ENCODE data around the gene ANAPC15. TPM values are rescaled to one million over a fixed set of nuclear protein-coding genes. Genes with fewer than 3 reads are reported as not detected.

Gene ANAPC15
- total RNA-seq, 1 experiment from 2014 or later: 75.4 TPM

DNA sequence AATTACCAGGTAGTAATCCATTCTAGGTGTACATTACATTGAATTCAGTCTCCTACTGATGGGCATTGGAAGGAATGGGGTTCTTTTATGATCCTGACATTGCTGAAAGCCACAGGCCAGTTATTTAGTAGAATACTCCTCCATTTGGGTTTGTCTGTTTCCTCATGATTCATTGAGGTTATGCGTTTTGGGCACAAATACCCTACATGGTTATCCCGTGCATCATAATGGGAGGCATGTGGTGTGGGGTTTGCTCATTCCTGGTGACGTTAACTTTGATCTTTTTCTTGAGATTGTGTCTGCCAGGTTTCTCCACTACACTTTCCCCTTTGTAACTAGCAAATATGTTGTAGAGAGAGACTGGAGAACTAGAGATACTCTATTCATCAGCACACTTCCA lies 28.6 kb upstream of the ANAPC15 start:
- H3K36me3 Mint-ChIP-seq: no peaks in the 10 kb centered on the region
- TF ChIP-seq GTF2I (CRISPR knock-in tag; conservative IDR thresholded peaks at IDR 0.05): no peak
- TF ChIP-seq, protein P1, sequence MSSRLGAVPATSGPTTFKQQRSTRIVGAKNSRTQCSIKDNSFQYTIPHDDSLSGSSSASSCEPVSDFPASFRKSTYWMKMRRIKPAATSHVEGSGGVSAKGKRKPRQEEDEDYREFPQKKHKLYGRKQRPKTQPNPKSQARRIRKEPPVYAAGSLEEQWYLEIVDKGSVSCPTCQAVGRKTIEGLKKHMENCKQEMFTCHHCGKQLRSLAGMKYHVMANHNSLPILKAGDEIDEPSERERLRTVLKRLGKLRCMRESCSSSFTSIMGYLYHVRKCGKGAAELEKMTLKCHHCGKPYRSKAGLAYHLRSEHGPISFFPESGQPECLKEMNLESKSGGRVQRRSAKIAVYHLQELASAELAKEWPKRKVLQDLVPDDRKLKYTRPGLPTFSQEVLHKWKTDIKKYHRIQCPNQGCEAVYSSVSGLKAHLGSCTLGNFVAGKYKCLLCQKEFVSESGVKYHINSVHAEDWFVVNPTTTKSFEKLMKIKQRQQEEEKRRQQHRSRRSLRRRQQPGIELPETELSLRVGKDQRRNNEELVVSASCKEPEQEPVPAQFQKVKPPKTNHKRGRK (CRISPR knock-in tag; IDR thresholded peaks at IDR 0.05; ENCODE audit: borderline replicate concordance): no peak
- no peak for TF ChIP-seq ZNF416 (CRISPR knock-in tag; IDR thresholded peaks at IDR 0.05)
- TF ChIP-seq NR3C1 (CRISPR knock-in tag; conservative IDR thresholded peaks at IDR 0.05; ENCODE audit: low read depth): no peak
- no peak for TF ChIP-seq OVOL2 (CRISPR knock-in tag; IDR thresholded peaks at IDR 0.05; ENCODE audit: borderline replicate concordance)
- TF ChIP-seq ZNF263 (CRISPR knock-in tag; IDR thresholded peaks at IDR 0.05; ENCODE audit: low read depth): no peak
- TF ChIP-seq, protein P2, sequence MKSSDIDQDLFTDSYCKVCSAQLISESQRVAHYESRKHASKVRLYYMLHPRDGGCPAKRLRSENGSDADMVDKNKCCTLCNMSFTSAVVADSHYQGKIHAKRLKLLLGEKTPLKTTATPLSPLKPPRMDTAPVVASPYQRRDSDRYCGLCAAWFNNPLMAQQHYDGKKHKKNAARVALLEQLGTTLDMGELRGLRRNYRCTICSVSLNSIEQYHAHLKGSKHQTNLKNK (CRISPR knock-in tag; IDR thresholded peaks at IDR 0.05): no peak
- no peak for TF ChIP-seq NR2C2 (CRISPR knock-in tag; IDR thresholded peaks at IDR 0.05)
- TF ChIP-seq RORB (CRISPR knock-in tag; IDR thresholded peaks at IDR 0.05): no peak
- TF ChIP-seq NFE2L1 (CRISPR knock-in tag; IDR thresholded peaks at IDR 0.05): no peak
- ChIA-PET POLR2A (no interaction called here), CTCF (interaction anchor here (0.6 kb wide), 1 partner anchor 331 kb away, joined by 3 read pairs; no protein-coding TSS in a partner anchor)
- no peaks in the 10 kb centered on the region for H3K9me3 Mint-ChIP-seq
- H3K27me3 Mint-ChIP-seq (ENCODE audit: low read depth): peaks cover 27% of the 10 kb centered on the region
- no peak overlapping the region for H3K27ac Mint-ChIP-seq
- no peak for ATAC-seq
- no peak for DNase-seq (ENCODE audit: low spot score)
- H3K4me3 Mint-ChIP-seq: no peak overlapping the region
- H3K4me1 Mint-ChIP-seq: no peaks in the 10 kb centered on the region

DNA sequence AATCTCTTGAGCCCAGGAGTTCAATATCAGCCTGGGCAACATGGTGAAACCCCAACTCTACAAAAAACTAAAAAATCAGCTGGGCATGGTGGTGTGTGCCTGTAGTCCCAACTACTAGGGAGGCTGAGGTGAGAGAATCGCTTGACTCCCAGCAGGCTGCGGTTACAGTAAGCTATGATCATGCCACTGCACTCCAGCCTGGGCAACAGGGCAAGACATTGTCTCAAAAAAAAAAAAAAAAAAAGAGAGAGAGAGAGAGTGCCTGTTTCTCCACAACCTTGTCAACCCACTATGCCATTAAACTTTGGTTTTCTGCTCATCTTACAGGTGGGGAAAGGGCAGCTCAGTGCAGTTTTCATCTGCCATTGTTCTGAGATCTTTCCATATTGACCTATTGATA lies 28.2 kb upstream of the ANAPC15 start:
- Mint-ChIP-seq H3K4me3 (no peak overlapping the region), H3K27ac (no peak overlapping the region), H3K27me3 (ENCODE audit: low read depth) (peaks cover 27% of the 10 kb centered on the region), H3K4me1 (no peaks in the 10 kb centered on the region), H3K9me3 (no peaks in the 10 kb centered on the region), H3K36me3 (no peaks in the 10 kb centered on the region)
- ATAC-seq (no peak), DNase-seq (ENCODE audit: low spot score) (no peak)
- ChIA-PET CTCF (interaction anchor here (0.6 kb wide), 1 partner anchor 331 kb away, joined by 3 read pairs; no protein-coding TSS in a partner anchor), POLR2A (no interaction called here)
- TF ChIP-seq NR2C2 (CRISPR knock-in tag; IDR thresholded peaks at IDR 0.05): no peak

DNA sequence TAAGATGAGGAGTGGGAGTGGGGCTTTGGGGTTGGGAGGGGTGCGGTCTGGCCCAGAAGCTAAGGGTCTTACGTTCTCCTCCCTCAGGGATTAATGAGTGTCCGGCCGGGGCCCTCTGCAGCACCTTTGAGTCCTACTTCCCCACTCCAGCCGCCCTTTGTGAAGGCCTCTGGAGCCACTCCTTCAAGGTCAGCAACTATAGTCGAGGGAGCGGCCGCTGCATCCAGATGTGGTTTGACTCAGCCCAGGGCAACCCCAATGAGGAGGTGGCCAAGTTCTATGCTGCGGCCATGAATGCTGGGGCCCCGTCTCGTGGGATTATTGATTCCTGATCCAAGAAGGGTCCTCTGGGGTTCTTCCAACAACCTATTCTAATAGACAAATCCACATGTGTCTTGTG lies 27.0 kb upstream of the ANAPC15 start:
- no peak for ATAC-seq
- no peaks in the 10 kb centered on the region for H3K9me3 Mint-ChIP-seq
- no peak for DNase-seq (ENCODE audit: low spot score)
- no peak overlapping the region for H3K4me3 Mint-ChIP-seq
- peaks cover 27% of the 10 kb centered on the region for H3K27me3 Mint-ChIP-seq (ENCODE audit: low read depth)
- ChIA-PET CTCF (no interaction called here), POLR2A (no interaction called here)
- no peaks in the 10 kb centered on the region for H3K4me1 Mint-ChIP-seq
- H3K27ac Mint-ChIP-seq: no peak overlapping the region
- H3K36me3 Mint-ChIP-seq: no peaks in the 10 kb centered on the region
- TF ChIP-seq, protein P3, sequence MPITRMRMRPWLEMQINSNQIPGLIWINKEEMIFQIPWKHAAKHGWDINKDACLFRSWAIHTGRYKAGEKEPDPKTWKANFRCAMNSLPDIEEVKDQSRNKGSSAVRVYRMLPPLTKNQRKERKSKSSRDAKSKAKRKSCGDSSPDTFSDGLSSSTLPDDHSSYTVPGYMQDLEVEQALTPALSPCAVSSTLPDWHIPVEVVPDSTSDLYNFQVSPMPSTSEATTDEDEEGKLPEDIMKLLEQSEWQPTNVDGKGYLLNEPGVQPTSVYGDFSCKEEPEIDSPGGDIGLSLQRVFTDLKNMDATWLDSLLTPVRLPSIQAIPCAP (CRISPR knock-in tag; IDR thresholded peaks at IDR 0.05): no peak
- TF ChIP-seq, protein P4, sequence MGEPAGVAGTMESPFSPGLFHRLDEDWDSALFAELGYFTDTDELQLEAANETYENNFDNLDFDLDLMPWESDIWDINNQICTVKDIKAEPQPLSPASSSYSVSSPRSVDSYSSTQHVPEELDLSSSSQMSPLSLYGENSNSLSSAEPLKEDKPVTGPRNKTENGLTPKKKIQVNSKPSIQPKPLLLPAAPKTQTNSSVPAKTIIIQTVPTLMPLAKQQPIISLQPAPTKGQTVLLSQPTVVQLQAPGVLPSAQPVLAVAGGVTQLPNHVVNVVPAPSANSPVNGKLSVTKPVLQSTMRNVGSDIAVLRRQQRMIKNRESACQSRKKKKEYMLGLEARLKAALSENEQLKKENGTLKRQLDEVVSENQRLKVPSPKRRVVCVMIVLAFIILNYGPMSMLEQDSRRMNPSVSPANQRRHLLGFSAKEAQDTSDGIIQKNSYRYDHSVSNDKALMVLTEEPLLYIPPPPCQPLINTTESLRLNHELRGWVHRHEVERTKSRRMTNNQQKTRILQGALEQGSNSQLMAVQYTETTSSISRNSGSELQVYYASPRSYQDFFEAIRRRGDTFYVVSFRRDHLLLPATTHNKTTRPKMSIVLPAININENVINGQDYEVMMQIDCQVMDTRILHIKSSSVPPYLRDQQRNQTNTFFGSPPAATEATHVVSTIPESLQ (CRISPR knock-in tag; IDR thresholded peaks at IDR 0.05): no peak
- TF ChIP-seq MYBL2 (CRISPR knock-in tag; IDR thresholded peaks at IDR 0.05): no peak
- TF ChIP-seq, protein P5, sequence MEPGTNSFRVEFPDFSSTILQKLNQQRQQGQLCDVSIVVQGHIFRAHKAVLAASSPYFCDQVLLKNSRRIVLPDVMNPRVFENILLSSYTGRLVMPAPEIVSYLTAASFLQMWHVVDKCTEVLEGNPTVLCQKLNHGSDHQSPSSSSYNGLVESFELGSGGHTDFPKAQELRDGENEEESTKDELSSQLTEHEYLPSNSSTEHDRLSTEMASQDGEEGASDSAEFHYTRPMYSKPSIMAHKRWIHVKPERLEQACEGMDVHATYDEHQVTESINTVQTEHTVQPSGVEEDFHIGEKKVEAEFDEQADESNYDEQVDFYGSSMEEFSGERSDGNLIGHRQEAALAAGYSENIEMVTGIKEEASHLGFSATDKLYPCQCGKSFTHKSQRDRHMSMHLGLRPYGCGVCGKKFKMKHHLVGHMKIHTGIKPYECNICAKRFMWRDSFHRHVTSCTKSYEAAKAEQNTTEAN (CRISPR knock-in tag; IDR thresholded peaks at IDR 0.05): no peak
- TF ChIP-seq, protein P6, sequence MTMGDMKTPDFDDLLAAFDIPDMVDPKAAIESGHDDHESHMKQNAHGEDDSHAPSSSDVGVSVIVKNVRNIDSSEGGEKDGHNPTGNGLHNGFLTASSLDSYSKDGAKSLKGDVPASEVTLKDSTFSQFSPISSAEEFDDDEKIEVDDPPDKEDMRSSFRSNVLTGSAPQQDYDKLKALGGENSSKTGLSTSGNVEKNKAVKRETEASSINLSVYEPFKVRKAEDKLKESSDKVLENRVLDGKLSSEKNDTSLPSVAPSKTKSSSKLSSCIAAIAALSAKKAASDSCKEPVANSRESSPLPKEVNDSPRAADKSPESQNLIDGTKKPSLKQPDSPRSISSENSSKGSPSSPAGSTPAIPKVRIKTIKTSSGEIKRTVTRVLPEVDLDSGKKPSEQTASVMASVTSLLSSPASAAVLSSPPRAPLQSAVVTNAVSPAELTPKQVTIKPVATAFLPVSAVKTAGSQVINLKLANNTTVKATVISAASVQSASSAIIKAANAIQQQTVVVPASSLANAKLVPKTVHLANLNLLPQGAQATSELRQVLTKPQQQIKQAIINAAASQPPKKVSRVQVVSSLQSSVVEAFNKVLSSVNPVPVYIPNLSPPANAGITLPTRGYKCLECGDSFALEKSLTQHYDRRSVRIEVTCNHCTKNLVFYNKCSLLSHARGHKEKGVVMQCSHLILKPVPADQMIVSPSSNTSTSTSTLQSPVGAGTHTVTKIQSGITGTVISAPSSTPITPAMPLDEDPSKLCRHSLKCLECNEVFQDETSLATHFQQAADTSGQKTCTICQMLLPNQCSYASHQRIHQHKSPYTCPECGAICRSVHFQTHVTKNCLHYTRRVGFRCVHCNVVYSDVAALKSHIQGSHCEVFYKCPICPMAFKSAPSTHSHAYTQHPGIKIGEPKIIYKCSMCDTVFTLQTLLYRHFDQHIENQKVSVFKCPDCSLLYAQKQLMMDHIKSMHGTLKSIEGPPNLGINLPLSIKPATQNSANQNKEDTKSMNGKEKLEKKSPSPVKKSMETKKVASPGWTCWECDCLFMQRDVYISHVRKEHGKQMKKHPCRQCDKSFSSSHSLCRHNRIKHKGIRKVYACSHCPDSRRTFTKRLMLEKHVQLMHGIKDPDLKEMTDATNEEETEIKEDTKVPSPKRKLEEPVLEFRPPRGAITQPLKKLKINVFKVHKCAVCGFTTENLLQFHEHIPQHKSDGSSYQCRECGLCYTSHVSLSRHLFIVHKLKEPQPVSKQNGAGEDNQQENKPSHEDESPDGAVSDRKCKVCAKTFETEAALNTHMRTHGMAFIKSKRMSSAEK (CRISPR knock-in tag; IDR thresholded peaks at IDR 0.05; ENCODE audit: borderline replicate concordance): no peak
- no peak for TF ChIP-seq MXD4 (CRISPR knock-in tag; IDR thresholded peaks at IDR 0.05; ENCODE audit: borderline replicate concordance)
- no peak for TF ChIP-seq ATF1 (CRISPR knock-in tag; IDR thresholded peaks at IDR 0.05)
- no peak for TF ChIP-seq ZNF232 (CRISPR knock-in tag; IDR thresholded peaks at IDR 0.05)
- TF ChIP-seq, protein P1 (CRISPR knock-in tag; IDR thresholded peaks at IDR 0.05; ENCODE audit: borderline replicate concordance): no peak
- no peak for TF ChIP-seq CREM (CRISPR knock-in tag; IDR thresholded peaks at IDR 0.05)

All from WTC11 (cell line).